Activated CD8-positive, alpha-beta T cell treated with anti-CD3 and anti-CD28 coated beads for 36 hours (primary cell): ENCODE results near the gene TTPAL. TPM values are rescaled to one million over a fixed set of nuclear protein-coding genes. Genes with fewer than 3 reads are reported as not detected.
A peak's percentile ranks its signal among the peaks of the same experiment; 100 is the strongest.

Source experiments
- ATAC-seq: fragments of 200-7000 bp; cut with Tn5 transposase; one replicate; pipeline ENCODE4 v1.10.0; 2021; ENCODE audit warnings: mild to moderate bottlenecking, moderate library complexity
- CTCF ChIA-PET: fragments of 350-600 bp; sonication (Branson Sonifier 250); formaldehyde crosslinking; loops from one replicate; lab custom pipeline; 2021; ENCODE audit warnings: antibody characterized with exemption; lab: Charles Lee
- POLR2A ChIA-PET: fragments of 350-600 bp; sonication (Branson Sonifier 250); formaldehyde crosslinking; loops from one replicate; lab custom pipeline; 2021; ENCODE audit warnings: antibody characterized with exemption; lab: Charles Lee
- DNase-seq: peaks from one replicate; pipeline ENCODE4 v3.0.0-alpha.2; 2020
- H3K27ac Mint-ChIP-seq: one replicate; pipeline ENCODE4 v1.8.0; 2021; ENCODE audit warnings: mild to moderate bottlenecking, mixed read lengths
- H3K27me3 Mint-ChIP-seq: one replicate; pipeline ENCODE4 v1.8.0; 2021; ENCODE audit warnings: mixed read lengths
- H3K36me3 Mint-ChIP-seq: one replicate; pipeline ENCODE4 v1.8.0; 2021; ENCODE audit warnings: low read depth, mixed read lengths
- H3K4me1 Mint-ChIP-seq: one replicate; pipeline ENCODE4 v1.8.0; 2021; ENCODE audit warnings: low read depth, mixed read lengths
- H3K4me3 Mint-ChIP-seq: one replicate; pipeline ENCODE4 v1.8.0; 2021; ENCODE audit warnings: mild to moderate bottlenecking, moderate library complexity, mixed read lengths
- H3K9me3 Mint-ChIP-seq: one replicate; pipeline ENCODE4 v1.8.0; 2021; ENCODE audit warnings: mixed read lengths
- intact Hi-C: fragments of 100-400 bp; cut with micrococcal nuclease; formaldehyde crosslinking; loops from one replicate; pipeline ENCODE4 v1.10.0; 2022
- total RNA-seq, 2 experiments: library from RNA; stranded (reverse); gene quantifications; one replicate each; pipeline ENCODE4 v1.2.3, GENCODE V29; 2021
- TF ChIP-seq, protein P1 (sequence below): fragments of 200-600 bp; IDR thresholded peaks from one replicate; pipeline ENCODE4 v1.8.0; 2022; ENCODE audit warnings: antibody characterized with exemption, mild to moderate bottlenecking

The TTPAL gene
- total RNA-seq, 2 experiments from 2014 or later = 15.2 to 19.5 TPM

DNA sequence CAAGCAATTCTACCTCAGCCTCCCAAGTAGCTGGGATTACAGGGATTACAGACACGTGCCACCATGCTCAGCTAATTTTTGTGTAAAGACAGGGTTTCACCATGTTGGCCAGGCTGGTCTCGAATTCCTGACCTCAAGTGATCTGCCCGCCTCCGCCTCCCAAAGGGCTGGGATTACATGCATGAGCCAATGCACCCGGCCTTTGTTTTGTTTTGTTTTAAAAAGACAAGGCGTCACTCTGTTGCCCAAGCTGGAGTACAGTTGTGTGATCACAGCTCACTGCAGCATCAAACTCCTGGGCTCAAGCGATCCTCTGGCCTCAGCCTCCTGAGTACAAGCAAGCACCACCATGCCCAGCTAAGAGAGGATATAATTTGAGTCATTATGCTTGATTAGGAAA is 40.8 kb downstream of the TTPAL start:
- Mint-ChIP-seq H3K4me1 (peaks cover 52% of the 10 kb centered on the region), H3K4me3 (no peak overlapping the region), H3K9me3 (no peaks in the 10 kb centered on the region), H3K27ac (peak overlapping the region; percentile 25), H3K27me3 (no peaks in the 10 kb centered on the region), H3K36me3 (peaks cover 3% of the 10 kb centered on the region)
- ChIA-PET POLR2A (interaction anchor here (0.7 kb wide), 1 partner anchor 104 kb away, joined by 3 read pairs; no protein-coding TSS in a partner anchor), CTCF (interaction anchor here (0.9 to 2.2 kb wide), 2 partner anchors 94 to 300 kb away, joined by 3 to 6 read pairs; no protein-coding TSS in a partner anchor)
- ATAC-seq (no peak), DNase-seq (no peak)
- intact Hi-C loops = no loop called here
- TF ChIP-seq, protein P1, sequence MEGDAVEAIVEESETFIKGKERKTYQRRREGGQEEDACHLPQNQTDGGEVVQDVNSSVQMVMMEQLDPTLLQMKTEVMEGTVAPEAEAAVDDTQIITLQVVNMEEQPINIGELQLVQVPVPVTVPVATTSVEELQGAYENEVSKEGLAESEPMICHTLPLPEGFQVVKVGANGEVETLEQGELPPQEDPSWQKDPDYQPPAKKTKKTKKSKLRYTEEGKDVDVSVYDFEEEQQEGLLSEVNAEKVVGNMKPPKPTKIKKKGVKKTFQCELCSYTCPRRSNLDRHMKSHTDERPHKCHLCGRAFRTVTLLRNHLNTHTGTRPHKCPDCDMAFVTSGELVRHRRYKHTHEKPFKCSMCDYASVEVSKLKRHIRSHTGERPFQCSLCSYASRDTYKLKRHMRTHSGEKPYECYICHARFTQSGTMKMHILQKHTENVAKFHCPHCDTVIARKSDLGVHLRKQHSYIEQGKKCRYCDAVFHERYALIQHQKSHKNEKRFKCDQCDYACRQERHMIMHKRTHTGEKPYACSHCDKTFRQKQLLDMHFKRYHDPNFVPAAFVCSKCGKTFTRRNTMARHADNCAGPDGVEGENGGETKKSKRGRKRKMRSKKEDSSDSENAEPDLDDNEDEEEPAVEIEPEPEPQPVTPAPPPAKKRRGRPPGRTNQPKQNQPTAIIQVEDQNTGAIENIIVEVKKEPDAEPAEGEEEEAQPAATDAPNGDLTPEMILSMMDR = no peak

DNA sequence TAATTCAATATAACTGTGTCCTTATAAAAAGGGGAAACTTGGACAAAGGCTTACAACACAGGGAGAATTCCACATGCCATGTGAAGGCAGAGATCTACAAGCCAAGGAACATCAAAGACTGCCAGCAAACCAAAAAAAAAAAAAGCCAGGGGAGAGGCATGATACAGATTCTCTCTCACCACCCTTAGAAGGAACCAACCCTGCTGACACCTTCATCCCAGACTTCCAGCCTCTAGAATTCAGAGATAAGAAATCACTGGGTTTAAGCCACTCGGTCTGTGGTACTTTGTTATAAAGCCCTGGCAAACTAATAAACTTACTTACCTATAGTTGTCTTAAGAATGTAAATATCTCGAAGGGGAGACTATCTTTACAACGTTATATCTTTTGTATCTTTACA is 41.8 kb downstream of the TTPAL start:
- H3K9me3 Mint-ChIP-seq = no peaks in the 10 kb centered on the region
- ChIA-PET CTCF (interaction anchor here (1.6 to 2.2 kb wide), 2 partner anchors 93 to 301 kb away, joined by 3 to 6 read pairs; no protein-coding TSS in a partner anchor), POLR2A (interaction anchor here (0.9 to 1.4 kb wide), 3 partner anchors 10 to 32 kb away, joined by 3 read pairs; no protein-coding TSS in a partner anchor)
- intact Hi-C loops = no loop called here
- TF ChIP-seq, protein P1 = no peak
- H3K36me3 Mint-ChIP-seq = peaks cover 3% of the 10 kb centered on the region
- no peaks in the 10 kb centered on the region for H3K27me3 Mint-ChIP-seq
- H3K27ac Mint-ChIP-seq = no peak overlapping the region
- no peak for DNase-seq
- H3K4me1 Mint-ChIP-seq = peaks cover 56% of the 10 kb centered on the region
- no peak overlapping the region for H3K4me3 Mint-ChIP-seq
- ATAC-seq = no peak

DNA sequence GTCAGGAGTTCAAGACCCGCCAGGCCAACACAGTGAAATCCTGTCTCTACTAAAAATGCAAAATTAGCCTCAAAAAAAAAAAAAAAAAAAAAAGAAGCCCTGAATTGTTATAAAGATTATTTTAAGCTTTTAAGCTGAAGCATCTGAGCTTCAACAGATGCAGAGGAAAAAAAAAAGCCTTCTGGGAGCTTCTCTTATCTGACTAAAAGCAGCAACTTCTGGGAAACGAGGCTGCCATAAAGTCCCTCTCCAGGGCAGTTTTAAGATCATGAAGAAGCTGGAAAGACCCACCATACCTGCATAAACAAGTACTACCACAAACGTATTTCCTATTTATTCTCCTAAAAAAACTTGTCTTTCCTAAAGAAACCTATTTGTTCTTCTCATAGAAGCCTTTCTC is 42.6 kb downstream of the TTPAL start:
- ATAC-seq (no peak), DNase-seq (no peak)
- Mint-ChIP-seq H3K36me3 (peaks cover 3% of the 10 kb centered on the region), H3K27me3 (no peaks in the 10 kb centered on the region), H3K9me3 (no peaks in the 10 kb centered on the region), H3K27ac (peak overlapping the region; percentile 40), H3K4me3 (no peak overlapping the region), H3K4me1 (peaks cover 64% of the 10 kb centered on the region)
- ChIA-PET POLR2A (interaction anchor here (0.9 to 1.4 kb wide), 3 partner anchors 10 to 32 kb away, joined by 3 read pairs; no protein-coding TSS in a partner anchor), CTCF (interaction anchor here (0.7 to 2.2 kb wide), 4 partner anchors 15 to 301 kb away, joined by 3 to 6 read pairs (median 3); no protein-coding TSS in a partner anchor)
- TF ChIP-seq, protein P1 = no peak
- intact Hi-C loops = no loop called here

DNA sequence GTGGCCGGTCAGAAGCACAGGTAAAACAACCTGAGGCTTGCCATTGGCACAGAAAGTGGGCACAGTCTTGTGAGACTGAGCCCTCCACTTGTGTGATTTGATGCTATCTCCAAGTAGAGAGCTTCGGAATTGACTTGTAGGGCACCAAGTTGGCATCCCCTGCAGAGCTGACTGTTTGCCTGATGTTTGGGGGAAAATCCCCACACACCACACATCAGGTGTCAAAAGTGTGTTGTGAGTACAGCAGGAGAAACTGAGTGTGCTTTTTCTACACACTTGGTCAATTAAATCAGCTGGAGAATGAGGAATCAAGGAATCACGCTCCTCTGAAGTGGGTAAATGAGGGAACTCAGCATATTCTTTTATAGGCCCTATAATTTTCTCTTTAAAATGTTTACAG is 45.2 kb downstream of the TTPAL start:
- Mint-ChIP-seq H3K9me3 (no peaks in the 10 kb centered on the region), H3K4me1 (peaks cover 50% of the 10 kb centered on the region), H3K27me3 (no peaks in the 10 kb centered on the region), H3K4me3 (peak overlapping the region; percentile 83), H3K27ac (peak overlapping the region; percentile 92), H3K36me3 (no peaks in the 10 kb centered on the region)
- DNase-seq (peak; percentile 29), ATAC-seq (no peak)
- intact Hi-C loops = no loop called here
- ChIA-PET CTCF (interaction anchor here (1.0 to 2.4 kb wide), 6 partner anchors 23 to 306 kb away, joined by 3 to 10 read pairs (median 3); partner anchors contain the start of gene TTPAL), POLR2A (interaction anchor here (1.0 to 1.7 kb wide), 6 partner anchors 10 to 366 kb away, joined by 3 to 6 read pairs (median 3); partner anchors contain the start of gene TTPAL)
- TF ChIP-seq, protein P1 = no peak
